ENCODE results near the gene PROSER3.
"Not testable (repeated sequence)": the region's sequence is repeated elsewhere in the genome, so short reads cannot be mapped to it uniquely, and the experiment has no call there.

The PROSER3 gene

DNA sequence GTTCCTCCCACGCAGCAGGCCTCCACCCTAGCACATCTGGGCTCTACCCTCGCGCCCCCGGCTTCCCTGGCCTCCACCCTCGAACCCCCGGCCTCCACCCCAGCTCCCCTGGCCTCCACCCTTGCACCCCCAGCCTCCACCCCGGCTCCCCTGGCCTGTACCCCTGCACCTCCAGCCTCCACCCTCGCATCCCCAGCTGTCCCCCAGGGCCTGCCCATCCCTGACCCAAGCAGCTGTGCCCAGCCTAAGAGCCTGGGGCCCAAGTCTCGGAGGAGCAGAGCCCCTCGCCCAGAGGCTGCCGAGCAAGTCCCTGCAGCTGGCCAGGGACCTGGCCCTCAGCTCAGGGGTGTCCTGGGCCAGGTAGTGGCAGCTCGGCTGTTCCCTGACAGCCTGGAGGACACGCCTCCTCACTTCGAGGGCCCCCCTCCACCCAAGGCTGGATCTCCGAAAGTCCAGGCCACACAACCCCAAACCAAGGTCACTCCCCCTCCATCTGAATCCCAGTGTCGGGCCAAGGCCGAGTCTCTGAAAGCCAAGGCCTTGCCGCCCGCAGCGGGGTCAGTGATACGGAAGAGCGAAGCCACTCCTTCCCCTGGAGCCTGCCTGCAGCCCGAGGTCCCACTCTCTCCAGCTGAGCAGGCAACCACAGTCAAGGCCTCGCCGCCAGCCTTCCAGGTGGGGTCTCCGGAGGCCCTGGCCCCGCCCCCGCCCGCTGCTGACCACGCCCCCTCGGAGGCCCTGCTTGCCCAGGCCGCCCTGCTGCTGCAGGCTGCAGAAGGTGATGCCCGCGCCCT is 9.5 kb downstream of the PROSER3 start:
- Histone ChIP-seq H3K27ac (no peak overlapping the region), H3K4me3 (no peak overlapping the region)

DNA sequence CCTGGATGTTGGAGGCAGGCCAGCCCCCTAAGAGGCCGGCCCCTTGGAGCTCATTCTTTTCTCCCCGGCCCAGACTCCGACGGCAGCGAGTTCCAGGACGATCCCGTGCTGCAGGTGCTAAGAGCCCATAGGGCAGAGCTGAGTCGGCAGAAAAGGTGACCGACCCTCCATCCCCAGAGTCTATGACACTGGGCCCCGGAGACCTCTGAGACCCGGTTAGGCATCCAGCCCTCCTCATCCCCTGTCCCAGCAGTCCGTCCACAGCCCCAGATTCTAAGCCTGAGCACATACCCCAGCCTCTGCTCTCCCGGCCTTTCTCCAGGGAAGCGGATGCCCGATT is 10.1 kb downstream of the PROSER3 start:
- no peak overlapping the region for H3K27ac ChIP-seq

DNA sequence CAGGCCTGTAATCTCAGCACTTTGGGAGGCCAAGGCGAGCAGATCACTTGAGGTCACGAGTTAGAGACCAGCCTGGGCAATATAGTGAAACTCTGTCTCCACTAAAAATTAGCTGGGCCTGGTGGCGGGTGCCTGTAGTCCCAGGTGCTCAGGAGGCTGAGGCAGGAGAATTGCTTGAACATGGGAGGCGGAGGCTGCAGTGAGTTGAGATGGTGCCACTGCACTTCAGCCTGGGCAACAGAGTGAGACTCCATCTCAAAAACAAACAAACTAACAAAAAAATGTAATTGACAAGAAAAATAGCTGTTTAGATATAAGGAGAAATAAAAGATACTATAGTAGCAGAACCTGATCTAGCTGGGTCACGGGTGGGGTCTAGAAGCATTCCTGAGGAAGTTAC is 14.4 kb downstream of the PROSER3 start:
- not testable (repeated sequence) for H3K4me3 ChIP-seq, H3K27ac ChIP-seq

More for the DNA sequence above, 10.1 kb downstream of the PROSER3 start:
- no peak overlapping the region for H3K4me3 ChIP-seq

DNA sequence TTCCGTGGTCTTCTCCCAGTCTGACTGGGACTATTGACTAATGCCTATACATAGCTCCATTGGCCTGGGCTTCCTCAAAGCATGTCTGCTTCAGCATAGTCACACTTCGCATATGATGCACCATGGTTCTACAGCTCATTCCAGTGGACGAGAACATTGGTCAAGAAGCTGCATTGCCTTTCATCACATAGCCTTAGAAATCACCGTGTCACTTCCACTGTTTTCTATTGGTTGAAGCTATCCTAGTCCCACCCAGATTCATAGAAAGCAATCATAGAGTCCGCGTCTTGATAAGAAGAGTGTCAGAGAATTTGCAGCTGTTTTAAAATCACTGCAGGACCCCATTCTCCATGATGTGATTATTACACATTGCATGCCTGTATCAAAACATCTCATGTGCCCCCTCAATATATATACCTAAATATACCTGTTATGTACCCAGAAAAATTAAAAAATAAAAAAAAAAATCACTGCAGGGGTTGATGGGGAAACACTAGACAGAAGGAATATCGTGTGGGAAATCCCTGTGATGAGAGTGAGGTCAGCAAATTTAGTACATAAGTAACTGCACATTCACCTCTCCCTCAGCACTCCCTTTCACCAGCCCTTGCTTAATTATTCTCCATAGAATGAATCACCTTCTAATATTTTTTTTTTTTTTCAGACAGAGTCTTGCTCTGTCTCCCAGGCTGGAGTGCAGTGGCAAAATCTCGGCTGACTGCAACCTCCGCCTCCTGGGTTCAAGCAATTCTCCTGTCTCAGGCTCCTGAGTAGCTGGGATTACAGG is 15.2 kb downstream of the PROSER3 start:
- no peak overlapping the region for H3K4me3 ChIP-seq
- no peak overlapping the region for H3K27ac ChIP-seq

DNA sequence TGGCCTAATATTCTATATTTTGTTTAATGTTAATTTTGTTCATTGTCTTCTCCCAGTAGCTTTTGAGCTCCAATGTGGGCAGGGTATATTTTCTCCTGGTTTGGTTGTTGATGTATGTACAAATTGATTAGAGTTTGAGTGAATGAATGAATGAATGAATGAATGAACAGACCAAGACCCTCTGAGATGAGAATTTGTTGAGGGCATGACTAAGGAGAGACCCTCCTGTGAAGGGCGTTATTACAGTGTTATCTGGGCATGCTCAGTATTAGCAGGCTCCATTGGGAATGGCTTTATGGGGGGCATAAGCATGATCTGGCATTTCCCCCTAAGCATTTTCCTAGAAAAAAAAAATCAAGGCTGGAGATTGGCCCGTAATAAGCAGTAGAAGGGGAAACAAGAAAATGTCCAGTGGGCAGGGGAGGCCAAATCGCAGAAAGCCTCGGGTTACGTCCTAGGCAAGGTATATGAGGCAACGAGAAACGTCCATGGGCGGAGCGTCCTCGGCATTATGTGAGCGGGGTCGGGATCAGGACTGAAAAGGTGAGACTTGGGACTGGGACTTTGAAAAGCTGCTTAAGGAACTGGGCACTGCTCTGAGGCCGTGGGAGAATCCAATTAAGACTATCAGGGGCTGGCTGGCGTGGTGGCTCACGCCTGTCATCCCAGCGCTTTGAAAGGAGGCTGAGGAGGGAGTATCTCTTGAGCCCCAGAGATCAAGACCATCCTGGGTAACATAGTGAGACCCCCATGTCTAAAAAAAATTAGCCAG is 16.5 kb downstream of the PROSER3 start:
- Histone ChIP-seq H3K4me3 (peak overlapping the region in 6 of 7 experiments; percentile 54 to 96 (median 88)), H3K27ac (no peak overlapping the region)

DNA sequence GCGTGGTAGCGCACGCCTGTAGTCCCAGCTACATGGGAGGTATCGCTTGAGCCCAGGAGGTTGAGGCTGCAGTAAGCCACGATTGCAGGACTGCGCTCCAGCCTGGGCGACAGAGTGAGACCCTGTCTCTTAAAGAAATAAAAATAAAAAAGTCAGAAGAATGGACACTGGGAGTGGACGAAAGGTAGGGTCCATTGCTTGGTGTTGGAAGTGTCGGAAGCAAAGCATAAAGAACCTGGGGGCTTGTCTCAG is 17.0 kb downstream of the PROSER3 start:
- Histone ChIP-seq H3K4me3 (peak overlapping the region; percentile 54 to 96 (median 87)), H3K27ac (no peak overlapping the region)

DNA sequence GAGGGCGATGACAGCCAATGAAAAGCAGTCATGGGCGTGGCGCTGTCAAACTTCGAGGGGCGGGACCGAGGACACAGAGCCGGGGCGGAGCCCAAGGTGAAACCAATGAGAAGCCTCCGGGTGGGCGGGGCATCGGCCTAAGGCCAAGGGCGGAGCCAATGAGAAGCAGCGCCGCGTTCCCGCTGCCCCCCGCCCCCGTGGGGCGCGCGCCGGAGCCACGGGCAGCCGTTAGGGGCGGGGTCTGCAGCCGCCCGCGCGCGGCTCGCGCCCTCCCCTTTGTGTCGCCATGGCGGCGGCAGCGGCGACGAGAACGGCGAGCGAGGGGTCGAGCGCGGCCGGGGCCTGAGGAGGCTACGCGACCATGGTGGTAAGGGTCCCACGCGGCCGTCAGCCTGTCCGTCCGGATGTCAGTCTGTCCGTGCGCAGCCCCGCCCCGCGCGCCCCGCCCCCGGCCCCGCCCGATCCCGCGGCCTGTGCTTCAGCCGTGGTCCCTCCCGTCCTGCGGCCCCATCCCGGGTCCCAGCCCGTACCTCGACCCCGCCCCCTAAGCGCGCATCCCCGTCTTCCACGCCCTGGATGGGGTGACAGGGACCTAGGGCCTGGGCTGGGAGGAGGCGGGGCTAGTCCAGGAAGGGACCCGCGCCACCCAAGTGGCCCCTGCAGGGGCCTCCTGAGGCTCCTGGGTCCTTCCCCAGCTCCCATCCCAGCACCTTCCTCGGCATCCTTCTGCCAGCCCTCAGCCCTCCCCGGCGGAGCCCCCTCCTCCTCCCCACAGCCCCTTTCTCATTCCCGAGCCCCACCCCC is 17.5 kb downstream of the PROSER3 start, which contains the start of gene ARHGAP33:
TSS of gene ARHGAP33 (plus strand) at position 267 of the 804 bp plus-strand sequence. CDS start at position 362, 95 bp downstream.
- Histone ChIP-seq H3K4me3 (peak within 1 kb of the TSS; percentile 54 to 96 (median 87)), H3K27ac (peak within 1 kb of the TSS in 19 of 21 experiments; percentile 3 to 79 (median 67))

DNA sequence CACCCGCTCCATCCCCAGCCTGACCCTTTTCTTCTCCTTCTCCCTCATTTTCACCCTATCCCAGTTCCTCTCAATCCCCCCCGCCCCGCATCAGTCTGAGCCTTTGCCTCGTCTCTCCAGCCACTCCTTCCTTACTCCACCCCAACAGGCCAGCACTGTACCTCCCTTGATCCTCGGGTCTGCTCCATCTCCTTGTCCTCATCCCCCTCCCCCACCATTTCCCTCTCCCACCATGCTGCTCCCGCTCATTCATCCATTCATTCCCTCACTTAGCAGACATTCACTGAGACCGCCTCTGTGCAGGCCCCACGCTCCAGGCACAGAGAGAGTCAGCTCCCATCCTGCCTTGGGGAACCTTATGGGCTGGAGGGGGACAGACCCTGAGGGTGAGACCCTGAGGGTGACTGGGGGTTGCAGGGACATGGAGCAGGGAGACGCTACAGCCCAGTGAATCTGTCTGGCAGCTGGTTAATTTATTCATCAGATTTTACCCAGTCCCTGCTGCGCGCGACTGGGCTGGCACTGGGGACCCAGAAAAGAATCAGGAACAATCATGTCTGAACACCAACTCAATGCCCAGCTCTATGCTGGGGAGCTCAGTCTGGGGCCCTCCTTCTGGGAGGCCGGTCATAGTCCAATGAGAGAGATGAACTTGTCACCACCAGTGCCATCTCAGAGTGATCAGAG is 18.3 kb downstream of the PROSER3 start:
- peak overlapping the region; percentile 54 to 96 (median 87) for H3K4me3 ChIP-seq
- H3K27ac ChIP-seq: peak overlapping the region in 15 of 21 experiments; percentile 3 to 79 (median 70)

DNA sequence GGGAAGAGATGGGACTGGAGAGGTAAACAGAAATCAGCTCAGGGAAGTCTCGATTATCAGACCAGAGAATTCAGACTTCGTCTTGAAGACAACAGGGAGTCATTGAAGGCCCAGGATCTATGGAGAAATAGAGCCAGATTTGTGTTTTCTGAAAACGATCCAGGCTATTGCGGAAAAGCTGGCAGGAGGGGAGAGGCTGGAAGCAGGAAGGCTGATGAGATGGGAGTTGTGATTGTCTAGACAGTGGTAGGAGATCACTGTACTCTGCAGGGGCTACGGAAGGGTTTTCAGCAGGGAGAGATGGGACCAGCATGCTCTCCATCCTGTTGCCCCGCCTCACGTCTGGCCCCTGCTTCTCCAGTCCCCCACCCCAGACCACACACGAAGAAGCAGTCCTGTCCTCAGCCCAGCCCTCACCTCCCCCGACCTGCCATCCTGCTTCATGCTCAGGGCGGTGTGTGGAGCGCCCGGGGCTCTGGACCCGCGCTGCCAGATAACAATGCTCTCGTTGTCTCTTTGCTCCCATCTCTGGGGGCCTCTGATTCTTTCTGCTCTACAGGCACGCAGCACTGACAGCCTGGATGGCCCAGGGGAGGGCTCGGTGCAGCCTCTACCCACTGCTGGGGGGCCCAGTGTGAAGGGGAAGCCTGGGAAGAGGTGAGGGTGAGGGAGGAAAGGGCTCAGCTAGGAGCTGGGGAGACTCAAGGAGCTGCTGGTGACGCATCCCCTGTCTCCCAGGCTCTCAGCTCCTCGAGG is 19.3 kb downstream of the PROSER3 start:
- Histone ChIP-seq H3K27ac (peak overlapping the region in 1 of 21 experiments; percentile 22), H3K4me3 (no peak overlapping the region)

DNA sequence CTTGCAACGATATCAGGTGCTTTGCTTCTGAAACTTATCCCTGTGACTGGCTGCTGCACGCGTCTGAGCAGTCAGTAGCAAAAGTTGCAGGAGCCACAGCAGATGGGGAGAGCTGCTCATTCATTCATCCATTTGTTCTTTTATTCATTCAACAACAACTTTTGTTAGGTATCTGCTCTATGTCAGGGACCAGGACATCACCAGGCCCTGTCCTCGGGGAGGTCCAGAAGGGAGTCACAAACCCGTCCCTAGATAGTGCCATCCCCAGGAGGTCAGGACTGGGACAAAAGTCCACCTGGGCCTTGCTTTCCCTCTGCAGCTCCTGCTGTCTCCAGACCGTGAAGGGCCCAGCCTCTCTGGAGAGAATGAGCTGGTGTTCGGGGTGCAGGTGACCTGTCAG is 20.0 kb downstream of the PROSER3 start:
- H3K27ac ChIP-seq: no peak overlapping the region
- H3K4me3 ChIP-seq: no peak overlapping the region

DNA sequence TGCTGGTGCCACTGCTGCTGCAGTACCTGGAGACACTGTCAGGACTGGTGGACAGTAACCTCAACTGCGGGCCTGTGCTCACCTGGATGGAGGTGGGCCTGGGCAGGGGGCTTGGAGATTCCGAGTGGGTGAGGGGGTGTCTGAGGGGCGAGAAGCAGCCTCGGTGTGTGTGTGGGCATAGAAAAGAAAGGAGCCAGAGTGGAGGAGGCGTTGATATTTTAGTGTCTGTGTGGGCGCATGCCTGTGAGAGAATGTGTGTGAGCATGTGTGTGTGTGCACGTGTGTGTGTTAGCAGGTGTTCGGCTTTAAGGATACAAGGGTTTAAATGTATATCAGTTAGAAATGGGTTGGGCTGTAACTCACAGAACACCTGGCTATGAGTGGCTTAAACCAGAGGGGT is 21.1 kb downstream of the PROSER3 start:
- Histone ChIP-seq H3K4me3 (no peak overlapping the region), H3K27ac (no peak overlapping the region)

DNA sequence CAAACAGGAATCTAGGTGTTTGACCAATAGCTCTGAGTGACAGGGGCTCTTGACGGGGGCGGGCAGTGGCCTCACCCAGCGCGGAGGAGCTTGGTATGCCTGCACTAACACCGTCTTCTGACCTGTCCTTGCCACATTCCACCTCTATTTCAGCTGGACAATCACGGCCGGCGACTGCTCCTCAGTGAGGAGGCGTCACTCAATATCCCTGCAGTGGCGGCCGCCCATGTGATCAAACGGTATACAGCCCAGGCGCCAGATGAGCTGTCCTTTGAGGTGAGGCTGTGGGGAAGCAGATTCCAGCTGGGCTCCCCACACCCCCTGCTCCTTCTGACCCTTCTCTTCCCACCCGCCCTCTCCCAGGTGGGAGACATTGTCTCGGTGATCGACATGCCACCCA is 22.1 kb downstream of the PROSER3 start:
- no peak overlapping the region for H3K4me3 ChIP-seq
- no peak overlapping the region for H3K27ac ChIP-seq

DNA sequence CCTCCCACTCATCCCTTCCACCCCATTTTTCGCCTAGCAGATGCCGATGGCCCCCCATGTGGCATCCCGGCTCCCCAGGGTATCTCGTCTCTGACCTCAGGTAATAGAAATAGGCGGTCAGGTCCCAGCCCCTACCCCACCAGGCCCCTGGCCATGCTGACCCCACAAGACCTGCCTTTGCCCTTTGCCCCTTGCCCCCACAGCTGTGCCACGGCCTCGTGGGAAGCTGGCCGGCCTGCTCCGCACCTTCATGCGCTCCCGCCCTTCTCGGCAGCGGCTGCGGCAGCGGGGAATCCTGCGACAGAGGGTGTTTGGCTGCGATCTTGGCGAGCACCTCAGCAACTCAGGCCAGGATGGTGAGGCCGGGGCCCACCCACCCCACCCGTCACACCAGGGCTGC is 22.7 kb downstream of the PROSER3 start:
- Histone ChIP-seq H3K27ac (no peak overlapping the region), H3K4me3 (no peak overlapping the region)

DNA sequence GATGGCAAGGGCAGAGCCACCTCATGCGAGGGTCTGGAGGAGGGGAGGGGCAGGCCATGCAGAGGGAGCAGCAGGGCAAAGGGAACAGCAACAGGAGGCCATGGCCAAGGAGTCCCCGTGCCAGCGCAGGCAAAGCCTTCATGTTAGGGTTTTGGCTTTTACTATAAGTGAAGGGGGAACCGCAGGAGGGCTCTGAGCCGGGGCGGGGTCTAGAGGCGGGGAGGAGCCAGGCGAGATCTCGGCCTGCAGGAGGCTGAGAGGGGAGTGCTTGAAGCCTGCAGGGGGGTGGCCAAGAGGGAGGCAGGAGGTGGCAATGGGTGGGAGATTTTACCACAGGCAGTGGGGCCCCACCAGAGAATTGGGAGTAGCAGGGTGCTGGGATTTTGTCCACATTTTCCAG is 23.7 kb downstream of the PROSER3 start:
- Histone ChIP-seq H3K4me3 (no peak overlapping the region), H3K27ac (no peak overlapping the region)

DNA sequence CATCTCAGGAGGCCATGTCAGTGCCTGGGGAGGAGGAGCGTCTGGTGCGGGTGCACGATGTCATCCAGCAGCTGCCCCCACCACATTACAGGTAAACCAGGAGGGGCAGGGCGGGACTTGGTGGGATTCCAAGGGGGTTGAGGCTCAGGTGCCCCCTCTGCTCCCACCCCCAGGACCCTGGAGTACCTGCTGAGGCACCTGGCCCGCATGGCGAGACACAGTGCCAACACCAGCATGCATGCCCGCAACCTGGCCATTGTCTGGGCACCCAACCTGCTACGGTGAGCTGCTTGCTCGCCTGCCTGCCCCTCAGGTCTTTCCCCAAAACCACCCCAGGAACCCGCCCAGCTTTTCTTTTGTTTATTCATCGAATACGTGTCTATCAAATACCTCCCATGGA is 24.6 kb downstream of the PROSER3 start:
- no peak overlapping the region for H3K27ac ChIP-seq
- H3K4me3 ChIP-seq: no peak overlapping the region

DNA sequence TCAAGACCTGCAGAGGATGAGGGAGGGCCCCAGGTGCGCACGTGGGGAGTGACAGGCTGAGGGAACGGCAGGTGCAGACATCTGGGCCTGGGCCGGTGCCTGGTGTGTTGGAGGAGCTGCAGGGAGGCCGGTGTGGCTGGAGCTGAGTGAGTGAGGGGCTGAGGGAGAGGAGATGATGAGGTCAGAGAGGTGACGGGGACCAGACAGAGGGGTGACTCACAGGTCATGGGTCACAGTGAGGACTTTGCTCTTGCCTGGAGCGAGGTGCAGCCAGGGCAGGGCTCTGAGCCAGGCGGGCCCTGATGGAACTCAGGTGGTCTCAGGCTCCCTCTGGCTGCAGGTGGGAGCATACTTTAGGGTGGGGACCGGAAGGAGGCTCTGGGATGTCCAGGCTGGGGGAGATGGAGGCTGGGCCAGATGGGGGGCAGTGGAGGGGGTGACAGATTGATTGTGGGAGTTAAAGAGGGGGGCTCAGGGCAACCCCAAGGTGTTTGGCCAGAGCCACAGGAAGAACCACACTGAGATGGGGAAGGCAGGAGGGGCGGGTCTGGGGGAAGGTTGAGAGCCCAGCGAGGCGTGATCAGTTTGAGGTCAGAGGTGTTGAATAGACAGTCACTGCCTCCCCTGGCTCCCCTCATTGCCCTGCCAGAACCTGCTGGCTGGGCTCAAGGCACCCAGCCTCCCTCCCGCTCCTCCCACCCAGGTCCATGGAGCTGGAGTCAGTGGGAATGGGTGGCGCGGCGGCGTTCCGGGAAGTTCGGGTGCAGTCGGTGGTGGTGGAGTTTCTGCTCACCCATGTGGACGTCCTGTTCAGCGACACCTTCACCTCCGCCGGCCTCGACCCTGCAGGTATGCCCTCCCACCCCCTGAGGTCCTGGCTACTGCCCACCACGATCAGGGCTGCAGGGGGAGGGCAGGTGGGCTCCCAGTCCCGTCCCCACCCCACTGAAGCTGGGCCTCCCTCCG is 25.8 kb downstream of the PROSER3 start:
- Histone ChIP-seq H3K27ac (no peak overlapping the region), H3K4me3 (no peak overlapping the region)
